K562 (cell line): Measurements from ENCODE around the gene TMC6. TPM values are rescaled to one million over a fixed set of nuclear protein-coding genes. Genes with fewer than 3 reads are reported as not detected.

Experiments
- CTCFL ChIP-seq: IDR thresholded peaks from 2 replicates; pipeline ENCODE4 v1.6.1; 2011; ENCODE audit warnings: borderline replicate concordance, low read depth, mild to moderate bottlenecking, moderate library complexity, low read length; ENCODE audit not compliant: insufficient read depth, poor library complexity, severe bottlenecking
- GABPB2 ChIP-seq: fragments of 250-450 bp; sonication (Bioruptor Pico); conservative IDR thresholded peaks from 2 replicates; pipeline ENCODE4 v1.5.1; 2021; ENCODE audit warnings: mild to moderate bottlenecking
- KDM1A ChIP-seq, 2 experiments: fragments of 450-650 bp; IDR thresholded peaks; 2 replicates each; pipeline ENCODE4 v1.6.1; 2016; ENCODE audit warnings: mild to moderate bottlenecking in 2 of 2
- KLF16 ChIP-seq: IDR thresholded peaks from 2 replicates; pipeline ENCODE4 v1.6.1; 2016; ENCODE audit warnings: antibody characterized with exemption
- RBM17 ChIP-seq: fragments of 200-400 bp; formaldehyde crosslinking; IDR thresholded peaks from 2 replicates; pipeline ENCODE4 v1.6.1; 2017; ENCODE audit warnings: low read depth, mild to moderate bottlenecking, low read length, borderline replicate concordance
- SMAD1 ChIP-seq: fragments of 150-350 bp; IDR thresholded peaks from 2 replicates; pipeline ENCODE4 v1.6.1; 2014; ENCODE audit warnings: low read length, low read depth; ENCODE audit not compliant: partially characterized antibody
- TBP ChIP-seq: optimal IDR thresholded peaks from 2 replicates; pipeline ENCODE3; 2011; ENCODE audit warnings: low read depth, low read length, improper control_type of control experiment
- ZNF217 ChIP-seq: sonication (generic); formaldehyde crosslinking; IDR thresholded peaks from 2 replicates; pipeline ENCODE4 v1.8.0; 2022; ENCODE audit warnings: mild to moderate bottlenecking, missing genetic modification reagents
- polyA plus RNA-seq, 8 experiments: library from polyadenylated mRNA; depleted of rRNA in 4 of 8; stranded (reverse) in 5 of 8; unstranded in 3 of 8; fragments of >200 nt; fragmentation: Nextera tagmentation in 2 of 8; fragmentation: Illumina TruSeq in 1 of 8; extraction: Ambion mirVana in 2 of 8; extraction: Trizol in 1 of 8; gene quantifications; 2 replicates each; pipeline versions ENCODE4 v1.2.1 to v1.2.3, GENCODE V29; 2011 to 2014; ENCODE audit warnings: inconsistent platforms in 1 of 8, missing spikeins in 1 of 8
- total RNA-seq, 7 experiments: library from RNA; depleted of rRNA in 6 of 7; stranded (reverse); fragments of >200 nt in 6 of 7; fragmentation: Illumina TruSeq in 2 of 7; extraction: Trizol in 2 of 7; gene quantifications; 2 replicates each; pipeline versions ENCODE4 v1.2.1 to v1.2.3, GENCODE V29; 2011 to 2021; ENCODE audit warnings: low replicate concordance in 1 of 7
- TF ChIP-seq, protein P1 (sequence below): fragments of 200-600 bp; sonication (generic); IDR thresholded peaks from one replicate; pipeline ENCODE4 v1.6.1; 2012; ENCODE audit warnings: mild to moderate bottlenecking, low read depth, low read length, inconsistent platforms
- TF ChIP-seq, protein P2 (sequence below), 2 experiments: fragments of 150-350 bp in 1 of 2; IDR thresholded peaks; 2 replicates each; pipeline ENCODE4 v1.6.1; 2012 to 2016; ENCODE audit warnings: low read depth in 2 of 2, low read length in 2 of 2, mild to moderate bottlenecking in 1 of 2, moderate library complexity in 1 of 2

Gene TMC6
- total and polyA plus RNA-seq, 9 of the 15 experiments (the other 6 are each of a cell fraction or from before 2014, with no cell fraction given) = 4.1 to 351 (median 66.9) TPM

DNA sequence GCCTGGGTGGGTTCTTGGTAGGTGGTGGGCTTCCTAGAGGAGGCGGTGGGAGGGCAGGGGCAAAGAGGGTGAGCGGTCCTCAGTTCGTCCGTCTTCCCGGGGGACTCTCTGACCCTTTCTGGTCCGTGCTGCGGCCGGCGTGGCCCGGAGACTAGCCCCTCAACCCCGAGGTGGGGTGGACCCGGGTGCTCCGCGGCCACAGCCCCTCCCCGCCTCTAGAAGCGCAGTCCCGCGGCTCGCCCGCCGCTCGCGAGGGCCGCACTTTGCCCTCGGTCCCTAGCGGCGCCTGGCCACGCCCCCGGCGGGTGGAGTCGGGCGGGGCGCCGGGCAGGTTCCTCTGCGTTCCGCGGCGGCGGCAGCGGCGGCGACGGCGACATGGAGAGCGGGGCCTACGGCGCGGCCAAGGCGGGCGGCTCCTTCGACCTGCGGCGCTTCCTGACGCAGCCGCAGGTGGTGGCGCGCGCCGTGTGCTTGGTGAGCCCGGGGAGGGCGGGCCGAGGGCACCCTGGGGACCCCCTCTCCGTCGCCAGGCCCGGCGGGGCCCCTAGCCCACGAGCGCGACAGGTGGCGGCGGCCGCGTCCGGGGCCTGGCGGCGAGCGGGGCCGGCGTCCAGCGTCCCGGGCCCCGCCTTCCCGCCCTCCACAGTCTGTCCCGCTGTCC lies 39.8 kb upstream of the TMC6 start, which contains the start of gene SYNGR2 (continued):
- TF ChIP-seq, protein P1, sequence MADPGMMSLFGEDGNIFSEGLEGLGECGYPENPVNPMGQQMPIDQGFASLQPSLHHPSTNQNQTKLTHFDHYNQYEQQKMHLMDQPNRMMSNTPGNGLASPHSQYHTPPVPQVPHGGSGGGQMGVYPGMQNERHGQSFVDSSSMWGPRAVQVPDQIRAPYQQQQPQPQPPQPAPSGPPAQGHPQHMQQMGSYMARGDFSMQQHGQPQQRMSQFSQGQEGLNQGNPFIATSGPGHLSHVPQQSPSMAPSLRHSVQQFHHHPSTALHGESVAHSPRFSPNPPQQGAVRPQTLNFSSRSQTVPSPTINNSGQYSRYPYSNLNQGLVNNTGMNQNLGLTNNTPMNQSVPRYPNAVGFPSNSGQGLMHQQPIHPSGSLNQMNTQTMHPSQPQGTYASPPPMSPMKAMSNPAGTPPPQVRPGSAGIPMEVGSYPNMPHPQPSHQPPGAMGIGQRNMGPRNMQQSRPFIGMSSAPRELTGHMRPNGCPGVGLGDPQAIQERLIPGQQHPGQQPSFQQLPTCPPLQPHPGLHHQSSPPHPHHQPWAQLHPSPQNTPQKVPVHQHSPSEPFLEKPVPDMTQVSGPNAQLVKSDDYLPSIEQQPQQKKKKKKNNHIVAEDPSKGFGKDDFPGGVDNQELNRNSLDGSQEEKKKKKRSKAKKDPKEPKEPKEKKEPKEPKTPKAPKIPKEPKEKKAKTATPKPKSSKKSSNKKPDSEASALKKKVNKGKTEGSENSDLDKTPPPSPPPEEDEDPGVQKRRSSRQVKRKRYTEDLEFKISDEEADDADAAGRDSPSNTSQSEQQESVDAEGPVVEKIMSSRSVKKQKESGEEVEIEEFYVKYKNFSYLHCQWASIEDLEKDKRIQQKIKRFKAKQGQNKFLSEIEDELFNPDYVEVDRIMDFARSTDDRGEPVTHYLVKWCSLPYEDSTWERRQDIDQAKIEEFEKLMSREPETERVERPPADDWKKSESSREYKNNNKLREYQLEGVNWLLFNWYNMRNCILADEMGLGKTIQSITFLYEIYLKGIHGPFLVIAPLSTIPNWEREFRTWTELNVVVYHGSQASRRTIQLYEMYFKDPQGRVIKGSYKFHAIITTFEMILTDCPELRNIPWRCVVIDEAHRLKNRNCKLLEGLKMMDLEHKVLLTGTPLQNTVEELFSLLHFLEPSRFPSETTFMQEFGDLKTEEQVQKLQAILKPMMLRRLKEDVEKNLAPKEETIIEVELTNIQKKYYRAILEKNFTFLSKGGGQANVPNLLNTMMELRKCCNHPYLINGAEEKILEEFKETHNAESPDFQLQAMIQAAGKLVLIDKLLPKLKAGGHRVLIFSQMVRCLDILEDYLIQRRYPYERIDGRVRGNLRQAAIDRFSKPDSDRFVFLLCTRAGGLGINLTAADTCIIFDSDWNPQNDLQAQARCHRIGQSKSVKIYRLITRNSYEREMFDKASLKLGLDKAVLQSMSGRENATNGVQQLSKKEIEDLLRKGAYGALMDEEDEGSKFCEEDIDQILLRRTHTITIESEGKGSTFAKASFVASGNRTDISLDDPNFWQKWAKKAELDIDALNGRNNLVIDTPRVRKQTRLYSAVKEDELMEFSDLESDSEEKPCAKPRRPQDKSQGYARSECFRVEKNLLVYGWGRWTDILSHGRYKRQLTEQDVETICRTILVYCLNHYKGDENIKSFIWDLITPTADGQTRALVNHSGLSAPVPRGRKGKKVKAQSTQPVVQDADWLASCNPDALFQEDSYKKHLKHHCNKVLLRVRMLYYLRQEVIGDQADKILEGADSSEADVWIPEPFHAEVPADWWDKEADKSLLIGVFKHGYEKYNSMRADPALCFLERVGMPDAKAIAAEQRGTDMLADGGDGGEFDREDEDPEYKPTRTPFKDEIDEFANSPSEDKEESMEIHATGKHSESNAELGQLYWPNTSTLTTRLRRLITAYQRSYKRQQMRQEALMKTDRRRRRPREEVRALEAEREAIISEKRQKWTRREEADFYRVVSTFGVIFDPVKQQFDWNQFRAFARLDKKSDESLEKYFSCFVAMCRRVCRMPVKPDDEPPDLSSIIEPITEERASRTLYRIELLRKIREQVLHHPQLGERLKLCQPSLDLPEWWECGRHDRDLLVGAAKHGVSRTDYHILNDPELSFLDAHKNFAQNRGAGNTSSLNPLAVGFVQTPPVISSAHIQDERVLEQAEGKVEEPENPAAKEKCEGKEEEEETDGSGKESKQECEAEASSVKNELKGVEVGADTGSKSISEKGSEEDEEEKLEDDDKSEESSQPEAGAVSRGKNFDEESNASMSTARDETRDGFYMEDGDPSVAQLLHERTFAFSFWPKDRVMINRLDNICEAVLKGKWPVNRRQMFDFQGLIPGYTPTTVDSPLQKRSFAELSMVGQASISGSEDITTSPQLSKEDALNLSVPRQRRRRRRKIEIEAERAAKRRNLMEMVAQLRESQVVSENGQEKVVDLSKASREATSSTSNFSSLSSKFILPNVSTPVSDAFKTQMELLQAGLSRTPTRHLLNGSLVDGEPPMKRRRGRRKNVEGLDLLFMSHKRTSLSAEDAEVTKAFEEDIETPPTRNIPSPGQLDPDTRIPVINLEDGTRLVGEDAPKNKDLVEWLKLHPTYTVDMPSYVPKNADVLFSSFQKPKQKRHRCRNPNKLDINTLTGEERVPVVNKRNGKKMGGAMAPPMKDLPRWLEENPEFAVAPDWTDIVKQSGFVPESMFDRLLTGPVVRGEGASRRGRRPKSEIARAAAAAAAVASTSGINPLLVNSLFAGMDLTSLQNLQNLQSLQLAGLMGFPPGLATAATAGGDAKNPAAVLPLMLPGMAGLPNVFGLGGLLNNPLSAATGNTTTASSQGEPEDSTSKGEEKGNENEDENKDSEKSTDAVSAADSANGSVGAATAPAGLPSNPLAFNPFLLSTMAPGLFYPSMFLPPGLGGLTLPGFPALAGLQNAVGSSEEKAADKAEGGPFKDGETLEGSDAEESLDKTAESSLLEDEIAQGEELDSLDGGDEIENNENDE = no peak
- no peak for TF ChIP-seq KDM1A (IDR thresholded peaks at IDR 0.05)
- no peak for TF ChIP-seq KLF16
- TF ChIP-seq CTCFL = no peak
- no peak for TF ChIP-seq RBM17
- TF ChIP-seq GABPB2 = no peak
- TF ChIP-seq TBP = peak; percentile 52
- TF ChIP-seq, protein P2, sequence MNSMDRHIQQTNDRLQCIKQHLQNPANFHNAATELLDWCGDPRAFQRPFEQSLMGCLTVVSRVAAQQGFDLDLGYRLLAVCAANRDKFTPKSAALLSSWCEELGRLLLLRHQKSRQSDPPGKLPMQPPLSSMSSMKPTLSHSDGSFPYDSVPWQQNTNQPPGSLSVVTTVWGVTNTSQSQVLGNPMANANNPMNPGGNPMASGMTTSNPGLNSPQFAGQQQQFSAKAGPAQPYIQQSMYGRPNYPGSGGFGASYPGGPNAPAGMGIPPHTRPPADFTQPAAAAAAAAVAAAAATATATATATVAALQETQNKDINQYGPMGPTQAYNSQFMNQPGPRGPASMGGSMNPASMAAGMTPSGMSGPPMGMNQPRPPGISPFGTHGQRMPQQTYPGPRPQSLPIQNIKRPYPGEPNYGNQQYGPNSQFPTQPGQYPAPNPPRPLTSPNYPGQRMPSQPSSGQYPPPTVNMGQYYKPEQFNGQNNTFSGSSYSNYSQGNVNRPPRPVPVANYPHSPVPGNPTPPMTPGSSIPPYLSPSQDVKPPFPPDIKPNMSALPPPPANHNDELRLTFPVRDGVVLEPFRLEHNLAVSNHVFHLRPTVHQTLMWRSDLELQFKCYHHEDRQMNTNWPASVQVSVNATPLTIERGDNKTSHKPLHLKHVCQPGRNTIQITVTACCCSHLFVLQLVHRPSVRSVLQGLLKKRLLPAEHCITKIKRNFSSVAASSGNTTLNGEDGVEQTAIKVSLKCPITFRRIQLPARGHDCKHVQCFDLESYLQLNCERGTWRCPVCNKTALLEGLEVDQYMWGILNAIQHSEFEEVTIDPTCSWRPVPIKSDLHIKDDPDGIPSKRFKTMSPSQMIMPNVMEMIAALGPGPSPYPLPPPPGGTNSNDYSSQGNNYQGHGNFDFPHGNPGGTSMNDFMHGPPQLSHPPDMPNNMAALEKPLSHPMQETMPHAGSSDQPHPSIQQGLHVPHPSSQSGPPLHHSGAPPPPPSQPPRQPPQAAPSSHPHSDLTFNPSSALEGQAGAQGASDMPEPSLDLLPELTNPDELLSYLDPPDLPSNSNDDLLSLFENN (IDR thresholded peaks at IDR 0.05; ENCODE audit: low read depth in 2 of 2, low read length in 2 of 2) = peak in 1 of 2 experiments; percentile 50; a peak in 1 of 4 replicates
- no peak for TF ChIP-seq SMAD1
- no peak for TF ChIP-seq ZNF217 (CRISPR knock-in tag)
